OCI-LY7 (cell line): ENCODE measurements around the gene ART1.
"Not testable (repeated sequence)": the region's sequence is repeated elsewhere in the genome, so short reads cannot be mapped to it uniquely, and the experiment has no call there.

Experiments
- EZH2phosphoT487 ChIP-seq: fragments of 200-600 bp; sonication (generic); IDR thresholded peaks from 2 replicates; pipeline ENCODE4 v1.6.1; 2018; ENCODE audit warnings: low read depth, borderline replicate concordance, mild to moderate bottlenecking, mixed run types, antibody characterized with exemption, low read length, moderate library complexity, mixed read lengths
- TF ChIP-seq, protein P1 (sequence below): fragments of 200-600 bp; sonication (generic); conservative IDR thresholded peaks from 2 replicates; pipeline ENCODE4 v1.5.1; 2014; ENCODE audit warnings: mild to moderate bottlenecking, antibody characterized with exemption, low read length, moderate library complexity, mixed read lengths

DNA sequence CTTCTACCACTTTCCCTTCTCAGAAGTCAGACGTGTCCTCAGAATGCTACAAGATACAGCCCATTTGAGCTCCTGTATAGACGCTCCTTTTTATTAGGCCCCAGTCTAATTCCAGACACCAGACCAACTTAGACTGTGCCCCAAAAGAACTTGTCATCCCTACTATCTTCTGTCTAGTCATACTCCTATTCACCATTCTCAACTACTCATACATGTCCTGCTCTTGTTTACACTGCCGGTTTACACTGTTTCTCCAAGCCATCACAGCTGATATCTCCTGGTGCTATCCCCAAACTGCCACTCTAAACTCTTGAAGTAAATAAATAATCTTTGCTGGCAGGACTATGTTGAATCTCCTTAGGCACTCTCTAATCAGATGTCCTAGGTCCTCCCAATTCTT is 7.6 kb downstream of the ART1 start:
- TF ChIP-seq, protein P1, sequence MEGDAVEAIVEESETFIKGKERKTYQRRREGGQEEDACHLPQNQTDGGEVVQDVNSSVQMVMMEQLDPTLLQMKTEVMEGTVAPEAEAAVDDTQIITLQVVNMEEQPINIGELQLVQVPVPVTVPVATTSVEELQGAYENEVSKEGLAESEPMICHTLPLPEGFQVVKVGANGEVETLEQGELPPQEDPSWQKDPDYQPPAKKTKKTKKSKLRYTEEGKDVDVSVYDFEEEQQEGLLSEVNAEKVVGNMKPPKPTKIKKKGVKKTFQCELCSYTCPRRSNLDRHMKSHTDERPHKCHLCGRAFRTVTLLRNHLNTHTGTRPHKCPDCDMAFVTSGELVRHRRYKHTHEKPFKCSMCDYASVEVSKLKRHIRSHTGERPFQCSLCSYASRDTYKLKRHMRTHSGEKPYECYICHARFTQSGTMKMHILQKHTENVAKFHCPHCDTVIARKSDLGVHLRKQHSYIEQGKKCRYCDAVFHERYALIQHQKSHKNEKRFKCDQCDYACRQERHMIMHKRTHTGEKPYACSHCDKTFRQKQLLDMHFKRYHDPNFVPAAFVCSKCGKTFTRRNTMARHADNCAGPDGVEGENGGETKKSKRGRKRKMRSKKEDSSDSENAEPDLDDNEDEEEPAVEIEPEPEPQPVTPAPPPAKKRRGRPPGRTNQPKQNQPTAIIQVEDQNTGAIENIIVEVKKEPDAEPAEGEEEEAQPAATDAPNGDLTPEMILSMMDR, result not testable (repeated sequence)
- not testable (repeated sequence) for TF ChIP-seq EZH2phosphoT487
